H1 (cell line): ENCODE measurements around the gene SCNM1. TPM values are rescaled to one million over a fixed set of nuclear protein-coding genes. Genes with fewer than 3 reads are reported as not detected.

Source experiments
- CTCF ChIA-PET: fragments of 300-600 bp; sonication (Branson Sonifier 250); formaldehyde crosslinking; loops from one replicate; lab custom pipeline; 2021; ENCODE audit not compliant: partially characterized antibody; lab: Charles Lee
- POLR2A ChIA-PET: fragments of 300-600 bp; sonication (Branson Sonifier 250); formaldehyde crosslinking; loops from one replicate; lab custom pipeline; 2021; ENCODE audit warnings: inconsistent platforms; ENCODE audit not compliant: partially characterized antibody; lab: Charles Lee
- DNase-seq, 2 experiments: peaks; one replicate each; pipeline versions ENCODE4 v3.0.0 to v3.0.0-alpha.2; 2010 to 2022; ENCODE audit warnings: low spot score in 2 of 2, low read depth in 1 of 2, mixed read lengths in 1 of 2
- FAIRE-seq: peaks from 2 replicates; lab custom pipeline; 2011; peaks lifted over from hg19 to GRCh38; lab: Jason Lieb, UNC
- H2AFZ ChIP-seq: 2 replicates; pipeline ENCODE4 v1.8.1; 2012; ENCODE audit warnings: low read length, inconsistent platforms
- H2AK5ac ChIP-seq: 2 replicates; pipeline ENCODE4 v1.6.1; 2013; ENCODE audit warnings: low read depth, low read length
- H2BK120ac ChIP-seq: replicated peaks from 2 replicates; pipeline ENCODE3; 2013; ENCODE audit warnings: low read depth, low read length, inconsistent platforms
- H2BK12ac ChIP-seq: 2 replicates; pipeline ENCODE4 v1.6.1; 2013; ENCODE audit warnings: low read depth, low read length
- H2BK15ac ChIP-seq: 2 replicates; pipeline ENCODE4 v1.6.1; 2013; ENCODE audit warnings: low read length
- H2BK20ac ChIP-seq: 2 replicates; pipeline ENCODE4 v1.6.1; 2013; ENCODE audit warnings: low read length
- H2BK5ac ChIP-seq: 2 replicates; pipeline ENCODE4 v1.6.1; 2013; ENCODE audit warnings: low read depth, low read length
- H3K14ac ChIP-seq: 2 replicates; pipeline ENCODE4 v1.6.1; 2013; ENCODE audit warnings: inconsistent platforms; ENCODE audit not compliant: insufficient read length
- H3K18ac ChIP-seq: 2 replicates; pipeline ENCODE4 v1.6.1; 2013; ENCODE audit warnings: low read length; ENCODE audit errors: extremely low read depth
- H3K23ac ChIP-seq: 2 replicates; pipeline ENCODE4 v1.6.1; 2013; ENCODE audit warnings: inconsistent platforms; ENCODE audit not compliant: insufficient read length
- H3K23me2 ChIP-seq: 2 replicates; pipeline ENCODE4 v1.6.1; 2013; ENCODE audit warnings: low read depth, low read length
- H3K27ac ChIP-seq: 2 replicates; pipeline ENCODE4 v1.6.1; 2011; ENCODE audit warnings: low read depth, low read length, inconsistent platforms
- H3K27me3 ChIP-seq, 4 experiments: replicated peaks in 1 of 4; 1 replicate in 1 of 4; 2 replicates in 3 of 4; pipeline versions ENCODE4 v1.6.1 to v1.8.1; 2011 to 2013; ENCODE audit warnings: low read length in 3 of 4, mild to moderate bottlenecking in 3 of 4, inconsistent platforms in 2 of 4, mixed read lengths in 2 of 4, moderate library complexity in 1 of 4; ENCODE audit not compliant: control insufficient read depth in 3 of 4, insufficient read depth in 3 of 4; ENCODE audit errors: extremely low read depth in 1 of 4
- H3K36me3 ChIP-seq, 4 experiments: 2 replicates each; pipeline versions ENCODE4 v1.6.1 to v1.8.1; 2011 to 2013; ENCODE audit warnings: mild to moderate bottlenecking in 4 of 4, low read length in 3 of 4, moderate library complexity in 2 of 4, control low read depth in 1 of 4, inconsistent platforms in 1 of 4; ENCODE audit not compliant: insufficient read depth in 4 of 4, control insufficient read depth in 2 of 4
- H3K4ac ChIP-seq: replicated peaks from 2 replicates; pipeline ENCODE3; 2013; ENCODE audit warnings: low read length, low read depth, mixed read lengths, inconsistent platforms; ENCODE audit not compliant: insufficient read length
- H3K4me1 ChIP-seq, 4 experiments: replicated peaks in 1 of 4; 1 replicate in 1 of 4; 2 replicates in 3 of 4; pipeline versions ENCODE4 v1.6.1 to v1.8.1; 2011 to 2013; ENCODE audit warnings: low read length in 3 of 4, inconsistent platforms in 2 of 4, mixed read lengths in 1 of 4; ENCODE audit not compliant: insufficient read depth in 4 of 4, control insufficient read depth in 3 of 4
- H3K4me2 ChIP-seq, 2 experiments: 2 replicates each; pipeline versions ENCODE4 v1.6.1 to v1.8.1; 2011 to 2013; ENCODE audit warnings: low read depth in 2 of 2, low read length in 2 of 2, control low read depth in 1 of 2, inconsistent platforms in 1 of 2, mild to moderate bottlenecking in 1 of 2; ENCODE audit not compliant: insufficient read depth in 1 of 2
- H3K4me3 ChIP-seq, 4 experiments: fragments of 200-600, 300-600 bp in 1 of 4; sonication (generic), shearing (Covaris generic), sonication (Bioruptor Twin) in 1 of 4; 2 replicates each; pipeline versions ENCODE4 v1.5.1 to v1.8.1; 2011 to 2016; ENCODE audit warnings: low read length in 4 of 4, low read depth in 3 of 4, control low read depth in 2 of 4, inconsistent platforms in 2 of 4, mild to moderate bottlenecking in 2 of 4, mixed read lengths in 1 of 4, moderate library complexity in 1 of 4; ENCODE audit not compliant: insufficient read depth in 2 of 4; ENCODE audit errors: extremely low read depth in 1 of 4
- H3K56ac ChIP-seq: replicated peaks from 2 replicates; pipeline ENCODE3; 2013; ENCODE audit warnings: low read depth, mild to moderate bottlenecking, mixed read lengths, low read length, inconsistent platforms; ENCODE audit not compliant: insufficient read length
- H3K79me1 ChIP-seq: 2 replicates; pipeline ENCODE4 v1.6.1; 2013; ENCODE audit warnings: low read depth, low read length, control low read depth
- H3K79me2 ChIP-seq, 2 experiments: 2 replicates each; pipeline versions ENCODE4 v1.6.1 to v1.8.1; 2012 to 2013; ENCODE audit warnings: low read length in 2 of 2, mild to moderate bottlenecking in 2 of 2, inconsistent platforms in 1 of 2; ENCODE audit not compliant: insufficient read depth in 2 of 2, control insufficient read depth in 1 of 2
- H3K9ac ChIP-seq, 4 experiments: replicated peaks in 1 of 4; 1 replicate in 1 of 4; 2 replicates in 3 of 4; pipeline versions ENCODE4 v1.6.1 to v1.8.1; 2011 to 2013; ENCODE audit warnings: low read depth in 3 of 4, low read length in 3 of 4, control low read depth in 2 of 4, mild to moderate bottlenecking in 2 of 4, moderate library complexity in 2 of 4, inconsistent platforms in 1 of 4; ENCODE audit errors: extremely low read depth in 1 of 4
- H3K9me3 ChIP-seq, 2 experiments: 2 replicates each; pipeline versions ENCODE4 v1.6.1 to v1.8.1; 2012 to 2013; ENCODE audit warnings: mild to moderate bottlenecking in 2 of 2, moderate library complexity in 2 of 2, control low read depth in 1 of 2, inconsistent platforms in 1 of 2, low read depth in 1 of 2, low read length in 1 of 2, mixed read lengths in 1 of 2; ENCODE audit not compliant: insufficient read depth in 2 of 2
- H4K20me1 ChIP-seq, 2 experiments: replicated peaks in 1 of 2; 2 replicates each; pipeline versions ENCODE3 to v1.8.1; 2011 to 2013; ENCODE audit warnings: inconsistent platforms in 2 of 2, low read length in 2 of 2, mild to moderate bottlenecking in 1 of 2; ENCODE audit not compliant: insufficient read depth in 2 of 2, control insufficient read depth in 1 of 2
- H4K5ac ChIP-seq: 2 replicates; pipeline ENCODE4 v1.6.1; 2013; ENCODE audit warnings: low read length, low read depth, mixed read lengths, inconsistent platforms; ENCODE audit not compliant: insufficient read length
- H4K8ac ChIP-seq: 2 replicates; pipeline ENCODE4 v1.8.0; 2013; ENCODE audit warnings: mild to moderate bottlenecking, moderate library complexity, low read length, inconsistent platforms; ENCODE audit not compliant: insufficient read depth; ENCODE audit errors: extremely low read depth
- H4K91ac ChIP-seq: replicated peaks from 2 replicates; pipeline ENCODE3; 2013; ENCODE audit warnings: low read length, mixed read lengths, inconsistent platforms; ENCODE audit not compliant: insufficient read length
- CBX5 ChIP-seq: fragments of 300-800, 300-1000 bp; sonication (generic); IDR thresholded peaks from 2 replicates; pipeline ENCODE4 v1.7.1; 2016; ENCODE audit warnings: antibody characterized with exemption, low read length, low read depth
- EP300 ChIP-seq, 2 experiments: IDR thresholded peaks; 1 replicate in 1 of 2; 2 replicates in 1 of 2; pipeline ENCODE4 v1.6.1; 2011 to 2012; ENCODE audit warnings: low read depth in 2 of 2, low read length in 2 of 2, mild to moderate bottlenecking in 2 of 2, borderline replicate concordance in 1 of 2, inconsistent platforms in 1 of 2, moderate library complexity in 1 of 2
- GTF2F1 ChIP-seq: IDR thresholded peaks from 2 replicates; pipeline ENCODE4 v1.6.1; 2012; ENCODE audit warnings: low read depth, low read length, improper control_type of control experiment, borderline replicate concordance
- HDAC2 ChIP-seq, 2 experiments: fragments of 300-600 bp in 1 of 2; sonication (generic) in 1 of 2; IDR thresholded peaks; 2 replicates each; pipeline ENCODE4 v1.6.1; 2011 to 2012; ENCODE audit warnings: low read depth in 2 of 2, low read length in 2 of 2, mild to moderate bottlenecking in 2 of 2, moderate library complexity in 2 of 2, borderline replicate concordance in 1 of 2, inconsistent platforms in 1 of 2
- NRF1 ChIP-seq: IDR thresholded peaks from 2 replicates; pipeline ENCODE4 v1.6.1; 2011; ENCODE audit warnings: mild to moderate bottlenecking, low read depth, low read length, improper control_type of control experiment
- POLR2AphosphoS5 ChIP-seq: IDR thresholded peaks from 2 replicates; pipeline ENCODE4 v1.6.1; 2011; ENCODE audit warnings: low read depth, low read length
- RAD21 ChIP-seq, 2 experiments: IDR thresholded peaks in 1 of 2; conservative IDR thresholded peaks in 1 of 2; 2 replicates each; pipeline ENCODE4 v1.6.1; 2011; ENCODE audit warnings: low read depth in 2 of 2, low read length in 2 of 2, improper control_type of control experiment in 1 of 2, inconsistent platforms in 1 of 2, mild to moderate bottlenecking in 1 of 2, moderate library complexity in 1 of 2
- SAP30 ChIP-seq: fragments of 300-600 bp; sonication (generic); IDR thresholded peaks from 2 replicates; pipeline ENCODE4 v1.7.1; 2012; ENCODE audit warnings: low read length, moderate library complexity, mild to moderate bottlenecking, inconsistent platforms; ENCODE audit not compliant: insufficient read depth, insufficient replicate concordance
- SIX5 ChIP-seq: IDR thresholded peaks from 2 replicates; pipeline ENCODE4 v1.6.1; 2011; ENCODE audit warnings: mild to moderate bottlenecking, low read depth, low read length
- SRF ChIP-seq: IDR thresholded peaks from 2 replicates; pipeline ENCODE4 v1.6.1; 2011; ENCODE audit warnings: mild to moderate bottlenecking, low read depth, low read length, moderate library complexity
- WGBS, 2 experiments: shearing (Covaris generic) in 1 of 2; methylation state at CpG; one replicate each; pipeline versions ENCODE4 v1.1.6 to v1.1.7; 2013 to 2015; ENCODE audit warnings: low lambda C conversion rate in 2 of 2, mixed read lengths in 2 of 2, inconsistent platforms in 1 of 2, low coverage in 1 of 2, missing lambda C conversion rate in 1 of 2; ENCODE audit not compliant: insufficient replicate concordance in 2 of 2, insufficient coverage in 1 of 2, insufficient read length in 1 of 2; ENCODE audit errors: extremely low coverage in 1 of 2, missing lambda C conversion rate in 1 of 2; 5-methylcytosine and 5-hydroxymethylcytosine counted together
- polyA plus RNA-seq, 7 experiments: library from polyadenylated mRNA; depleted of rRNA in 3 of 7; stranded (reverse) in 5 of 7; unstranded in 2 of 7; fragments of >200 nt in 5 of 7; fragments of 200-250 nt in 2 of 7; gene quantifications; 1 replicate in 5 of 7; 2 replicates in 1 of 7; 4 replicates in 1 of 7; pipeline versions ENCODE4 v1.2.1 to v1.2.3, GENCODE V29; 2011 to 2013; ENCODE audit warnings: missing spikeins in 2 of 7, mixed read lengths in 2 of 7
- total RNA-seq: library from RNA; stranded (reverse); fragmentation: NEBNext Ultra II Directional; extraction: Animal tissue kit (Norgen Biotek cat#: 25700); gene quantifications from 2 replicates; pipeline ENCODE4 v1.2.1, GENCODE V29; 2021
- TF ChIP-seq, protein P1 (sequence below): IDR thresholded peaks from 2 replicates; pipeline ENCODE4 v1.6.1; 2012; ENCODE audit warnings: inconsistent platforms

Gene SCNM1
- total and polyA plus RNA-seq, 2 of the 8 experiments (the other 6 are each of a cell fraction or from before 2014, with no cell fraction given), result 13.6 to 46.2 TPM

DNA sequence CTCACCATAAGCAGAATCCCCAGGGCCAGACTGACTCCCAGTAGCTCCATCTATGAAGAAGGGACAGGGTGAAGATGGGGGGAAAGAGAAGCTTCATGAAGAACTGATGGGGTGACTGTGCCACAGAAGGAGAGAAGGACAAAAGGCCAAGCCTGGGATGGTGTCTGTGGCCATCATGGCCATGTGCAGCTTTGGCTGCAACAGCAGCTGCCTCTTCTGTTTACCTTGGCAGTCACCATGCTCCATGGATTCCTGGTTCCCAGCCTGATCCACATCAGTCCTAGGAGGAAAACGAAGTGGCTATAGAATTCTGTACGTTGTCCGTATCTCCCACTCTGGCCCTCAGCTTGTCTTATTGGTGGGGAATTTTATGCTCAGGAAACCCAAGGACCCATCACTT, 31.5 kb upstream of the SCNM1 start:
- H3K79me1 ChIP-seq, result no peaks in the 10 kb centered on the region
- H3K4me3 ChIP-seq, result no peak overlapping the region
- no peak overlapping the region for H3K4ac ChIP-seq
- peaks cover 15% of the 10 kb centered on the region for H3K23me2 ChIP-seq
- no peak overlapping the region for H3K18ac ChIP-seq
- no peak overlapping the region for H2BK12ac ChIP-seq
- no peak for DNase-seq
- no peak overlapping the region for H3K14ac ChIP-seq
- H4K91ac ChIP-seq, result no peak overlapping the region
- no peak overlapping the region; a peak in 1 of 4 replicates for H3K4me2 ChIP-seq
- H3K4me1 ChIP-seq, result peaks cover 0 to 12% (median 8%) of the 10 kb centered on the region in 4 experiments; a peak in 5 of 7 replicates
- CTCF ChIA-PET, result interaction anchor here (0.9 to 7.9 kb wide), 10 partner anchors 8 to 110 kb away, joined by 3 to 94 read pairs (median 4); partner anchors contain the start of genes TMOD4 and TNFAIP8L2
- H4K8ac ChIP-seq, result no peak overlapping the region
- FAIRE-seq, result no peak
- H3K56ac ChIP-seq, result no peak overlapping the region
- WGBS, 2 experiments, result 95% methylated on average over 3 of the region's 3 CpGs; no CpG with 5 or more reads in 1 of the 2 experiments
- H2BK15ac ChIP-seq, result no peak overlapping the region
- H4K20me1 ChIP-seq, result peaks cover 3 to 4% of the 10 kb centered on the region in 2 experiments
- H2BK120ac ChIP-seq, result no peak overlapping the region
- H2AK5ac ChIP-seq, result no peak overlapping the region
- no peak overlapping the region for H3K23ac ChIP-seq
- no peak overlapping the region for H2BK20ac ChIP-seq
- no peak overlapping the region for H2BK5ac ChIP-seq
- no peaks in the 10 kb centered on the region for H3K9me3 ChIP-seq
- POLR2A ChIA-PET, result interaction anchor here (0.6 to 9.8 kb wide), 6 partner anchors 9 to 96 kb away, joined by 3 to 124 read pairs (median 4); partner anchors contain the start of genes C1orf56, SEMA6C and VPS72
- H3K79me2 ChIP-seq, result no peaks in the 10 kb centered on the region
- H4K5ac ChIP-seq, result no peak overlapping the region
- H3K9ac ChIP-seq, result no peak overlapping the region; a peak in 1 of 7 replicates
- no peak overlapping the region for H2AFZ ChIP-seq
- peaks cover 0 to 28% (median 20%) of the 10 kb centered on the region in 4 experiments; a peak in 5 of 7 replicates for H3K27me3 ChIP-seq
- H3K27ac ChIP-seq, result no peak overlapping the region
- H3K36me3 ChIP-seq, result peaks cover 0 to 10% (median 2%) of the 10 kb centered on the region in 4 experiments; a peak in 3 of 8 replicates
- no peak for TF ChIP-seq POLR2AphosphoS5
- TF ChIP-seq SIX5, result no peak
- TF ChIP-seq GTF2F1, result no peak
- TF ChIP-seq, protein P1, sequence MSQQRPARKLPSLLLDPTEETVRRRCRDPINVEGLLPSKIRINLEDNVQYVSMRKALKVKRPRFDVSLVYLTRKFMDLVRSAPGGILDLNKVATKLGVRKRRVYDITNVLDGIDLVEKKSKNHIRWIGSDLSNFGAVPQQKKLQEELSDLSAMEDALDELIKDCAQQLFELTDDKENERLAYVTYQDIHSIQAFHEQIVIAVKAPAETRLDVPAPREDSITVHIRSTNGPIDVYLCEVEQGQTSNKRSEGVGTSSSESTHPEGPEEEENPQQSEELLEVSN, result no peak
- TF ChIP-seq RAD21 (IDR thresholded peaks at IDR 0.05 in 1 of 2, conservative IDR thresholded peaks at IDR 0.05 in 1 of 2; ENCODE audit: low read depth in 2 of 2, low read length in 2 of 2), result no peak
- no peak for TF ChIP-seq NRF1
- TF ChIP-seq EP300 (IDR thresholded peaks at IDR 0.05; ENCODE audit: borderline replicate concordance in 1 of 2, low read depth in 2 of 2, low read length in 2 of 2), result no peak
- TF ChIP-seq SAP30, result no peak
- TF ChIP-seq CBX5, result no peak
- no peak for TF ChIP-seq HDAC2 (IDR thresholded peaks at IDR 0.05; ENCODE audit: borderline replicate concordance in 1 of 2, low read depth in 2 of 2, low read length in 2 of 2)
- TF ChIP-seq SRF, result no peak
